GM12872 (cell line): ENCODE measurements around the gene ZNF18.
A peak's percentile ranks its signal among the peaks of the same experiment; 100 is the strongest.

ENCODE experiments used
- TF ChIP-seq, protein P1 (sequence below): IDR thresholded peaks from 3 replicates; pipeline ENCODE4 v1.5.1; 2011; ENCODE audit warnings: low read depth, mild to moderate bottlenecking, low read length, moderate library complexity; ENCODE audit not compliant: insufficient read depth

ZNF18 gene

DNA sequence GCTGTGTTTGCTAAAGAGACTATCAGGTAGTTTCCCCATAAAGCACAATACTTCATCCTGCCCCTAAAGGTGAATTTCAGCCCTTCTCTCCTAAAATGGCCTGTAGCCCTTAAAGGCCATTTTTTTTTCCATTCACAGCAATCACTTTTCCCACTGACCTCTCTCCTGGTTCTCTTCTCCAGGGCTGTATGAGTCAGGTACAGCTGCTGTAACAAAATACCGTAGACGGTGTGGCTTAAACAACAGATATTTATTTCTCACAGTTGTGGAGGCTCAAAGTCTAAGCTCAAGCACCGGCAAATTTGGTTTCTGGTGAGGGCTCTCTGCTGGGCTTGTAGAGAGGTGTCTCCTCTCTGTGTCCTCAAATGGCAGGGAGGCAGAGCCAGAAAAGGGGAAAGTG is 44.7 kb downstream of the ZNF18 start:
- TF ChIP-seq, protein P1, sequence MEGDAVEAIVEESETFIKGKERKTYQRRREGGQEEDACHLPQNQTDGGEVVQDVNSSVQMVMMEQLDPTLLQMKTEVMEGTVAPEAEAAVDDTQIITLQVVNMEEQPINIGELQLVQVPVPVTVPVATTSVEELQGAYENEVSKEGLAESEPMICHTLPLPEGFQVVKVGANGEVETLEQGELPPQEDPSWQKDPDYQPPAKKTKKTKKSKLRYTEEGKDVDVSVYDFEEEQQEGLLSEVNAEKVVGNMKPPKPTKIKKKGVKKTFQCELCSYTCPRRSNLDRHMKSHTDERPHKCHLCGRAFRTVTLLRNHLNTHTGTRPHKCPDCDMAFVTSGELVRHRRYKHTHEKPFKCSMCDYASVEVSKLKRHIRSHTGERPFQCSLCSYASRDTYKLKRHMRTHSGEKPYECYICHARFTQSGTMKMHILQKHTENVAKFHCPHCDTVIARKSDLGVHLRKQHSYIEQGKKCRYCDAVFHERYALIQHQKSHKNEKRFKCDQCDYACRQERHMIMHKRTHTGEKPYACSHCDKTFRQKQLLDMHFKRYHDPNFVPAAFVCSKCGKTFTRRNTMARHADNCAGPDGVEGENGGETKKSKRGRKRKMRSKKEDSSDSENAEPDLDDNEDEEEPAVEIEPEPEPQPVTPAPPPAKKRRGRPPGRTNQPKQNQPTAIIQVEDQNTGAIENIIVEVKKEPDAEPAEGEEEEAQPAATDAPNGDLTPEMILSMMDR, result no peak

DNA sequence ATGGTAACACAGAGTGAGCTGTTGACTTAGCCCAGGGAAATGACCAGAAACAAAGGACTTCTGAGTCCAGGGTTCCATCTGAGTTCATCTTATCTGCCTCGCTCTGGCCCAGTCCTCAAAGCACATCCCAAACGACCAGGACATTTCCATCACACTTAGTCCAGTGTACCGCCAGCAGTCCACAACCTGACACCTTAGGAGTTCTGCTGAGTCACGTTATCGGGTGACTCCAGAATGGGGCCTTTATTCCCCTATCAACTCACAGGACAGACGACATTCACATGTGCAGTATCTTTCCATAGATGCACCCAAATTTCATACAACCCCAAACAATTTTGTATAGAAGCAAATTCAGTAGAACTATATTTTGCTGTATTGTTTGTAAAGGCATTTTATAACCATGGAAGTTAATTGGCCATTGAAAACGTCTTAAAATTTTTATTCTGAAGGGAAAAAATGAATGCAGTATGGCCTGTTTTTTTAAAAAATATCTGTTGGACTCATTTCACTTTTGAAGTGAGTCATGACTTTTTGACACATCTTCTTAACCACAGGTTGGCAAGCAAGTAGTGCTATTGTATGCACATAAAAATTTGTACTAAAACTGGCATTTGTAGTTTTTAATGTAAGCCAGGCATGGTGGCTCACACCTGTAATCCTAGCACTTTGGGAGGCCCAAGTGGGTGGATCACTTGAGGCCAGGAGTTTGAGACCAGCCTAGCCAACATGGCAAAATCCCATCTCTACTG is 46.3 kb downstream of the ZNF18 start:
- TF ChIP-seq, protein P1, result no peak

GRCh38 chr17:11948789-11949188 is 48.5 kb downstream of the ZNF18 start:
- TF ChIP-seq, protein P1, result no peak

DNA sequence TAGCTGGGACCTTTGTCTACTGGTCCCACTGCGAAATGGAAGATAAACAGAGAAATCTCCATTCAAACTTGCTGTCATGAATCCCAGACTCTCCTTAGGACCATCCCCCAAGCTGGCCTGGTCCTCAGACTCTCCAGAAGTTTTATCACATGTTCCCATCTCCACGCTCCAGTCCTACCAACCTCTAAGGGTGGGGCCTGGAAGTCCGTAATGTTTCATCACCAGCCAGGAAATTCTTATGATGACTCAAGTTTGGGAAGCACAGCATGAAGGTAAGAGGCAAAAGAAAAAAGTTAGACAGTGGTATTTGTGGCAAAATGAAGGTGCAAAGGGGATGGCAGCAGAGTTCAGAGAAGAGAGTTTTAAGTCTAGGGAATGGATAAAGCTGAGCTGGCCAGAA is 52.7 kb downstream of the ZNF18 start:
- TF ChIP-seq, protein P1, result no peak

- TF ChIP-seq, protein P1, result no peak
Measured at GRCh38 chr17:11943759-11944347, 53.4 kb downstream of the ZNF18 start.

- TF ChIP-seq, protein P1, result no peak
Measured at GRCh38 chr17:11940904-11941303, 56.4 kb downstream of the ZNF18 start.

DNA sequence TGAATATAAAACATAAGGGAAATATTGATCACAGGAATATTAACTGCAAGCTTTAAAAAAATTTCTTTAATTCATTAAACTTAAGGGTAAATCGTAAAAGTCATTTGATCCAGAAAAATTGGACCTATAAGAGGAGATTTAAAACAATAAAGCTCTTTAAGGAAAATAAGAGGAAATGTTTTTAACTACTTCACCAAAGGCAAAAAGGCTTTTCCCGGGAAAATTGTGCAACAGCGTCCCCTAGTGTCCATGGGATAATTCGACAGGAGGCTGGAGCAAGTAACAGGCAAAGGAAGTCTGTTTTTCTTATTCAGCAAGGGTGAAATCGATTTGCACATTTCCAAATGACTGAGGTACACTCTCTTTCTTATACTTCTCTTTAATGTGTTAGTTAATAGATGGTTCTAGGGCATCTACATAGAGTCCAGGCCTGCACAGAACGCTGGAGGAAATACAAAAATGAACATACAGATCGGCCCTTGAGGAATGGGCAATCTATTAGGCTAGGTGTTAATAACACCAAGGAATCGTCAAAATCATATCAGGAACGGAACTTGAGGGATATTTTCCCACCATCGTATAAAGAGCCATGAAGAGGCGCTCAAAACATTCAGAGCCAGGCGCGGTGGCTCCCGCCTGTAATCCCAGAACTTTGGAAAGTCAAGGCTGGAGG is 61.4 kb downstream of the ZNF18 start:
- TF ChIP-seq, protein P1, result peak; percentile 74
